CD1c-positive myeloid dendritic cell (primary cell): ENCODE data around the gene SEC14L1.
A peak's percentile ranks its signal among the peaks of the same experiment; 100 is the strongest.

Experiments used
- DNase-seq: peaks from one replicate; pipeline ENCODE4 v3.0.0-alpha.2; 2016; ENCODE audit errors: extremely low spot score

SEC14L1 gene

DNA sequence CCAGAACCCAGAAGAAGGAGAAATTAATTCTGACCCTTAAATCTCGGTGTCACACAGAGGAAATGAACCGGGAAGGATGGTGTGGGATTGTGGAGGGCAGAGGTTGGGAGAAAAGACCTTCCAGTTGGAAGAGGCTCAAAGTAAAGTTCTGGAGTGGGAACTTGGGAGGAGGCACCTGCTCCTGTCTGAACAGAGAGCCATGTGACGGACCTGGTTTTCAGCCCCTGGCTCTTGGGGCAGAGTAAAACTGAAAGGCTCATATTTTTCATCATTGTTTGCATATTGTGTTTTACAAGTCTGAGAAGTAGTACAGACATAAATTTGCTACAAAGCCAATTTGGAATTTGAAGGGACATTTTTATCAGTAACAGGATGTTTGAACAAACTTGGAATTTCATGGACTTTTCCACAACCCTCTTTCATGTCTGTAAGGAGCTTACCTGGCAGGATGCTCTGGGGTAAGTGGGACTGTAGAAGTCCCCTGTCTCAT is 24.4 kb upstream of the SEC14L1 start:
- no peak for DNase-seq

DNA sequence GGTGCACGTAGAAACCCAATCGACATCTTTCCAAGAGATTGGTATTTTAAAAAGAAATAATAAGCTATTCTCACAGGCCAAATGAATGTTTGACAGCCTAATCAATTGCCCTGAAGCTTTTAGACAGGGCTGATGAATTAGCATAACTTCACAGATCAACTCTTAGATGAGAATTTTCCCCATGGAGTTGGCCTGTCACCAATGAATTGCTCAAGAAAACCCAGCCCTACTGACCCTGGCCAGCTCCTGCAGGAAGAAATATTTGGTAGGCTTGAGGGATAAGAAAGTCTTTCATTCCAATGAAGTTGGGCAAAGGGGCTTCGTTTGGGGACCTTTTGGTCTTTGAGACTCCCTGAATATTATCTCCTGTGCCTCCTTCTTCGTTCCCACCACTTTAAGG is 23.4 kb upstream of the SEC14L1 start:
- DNase-seq, result no peak

DNA sequence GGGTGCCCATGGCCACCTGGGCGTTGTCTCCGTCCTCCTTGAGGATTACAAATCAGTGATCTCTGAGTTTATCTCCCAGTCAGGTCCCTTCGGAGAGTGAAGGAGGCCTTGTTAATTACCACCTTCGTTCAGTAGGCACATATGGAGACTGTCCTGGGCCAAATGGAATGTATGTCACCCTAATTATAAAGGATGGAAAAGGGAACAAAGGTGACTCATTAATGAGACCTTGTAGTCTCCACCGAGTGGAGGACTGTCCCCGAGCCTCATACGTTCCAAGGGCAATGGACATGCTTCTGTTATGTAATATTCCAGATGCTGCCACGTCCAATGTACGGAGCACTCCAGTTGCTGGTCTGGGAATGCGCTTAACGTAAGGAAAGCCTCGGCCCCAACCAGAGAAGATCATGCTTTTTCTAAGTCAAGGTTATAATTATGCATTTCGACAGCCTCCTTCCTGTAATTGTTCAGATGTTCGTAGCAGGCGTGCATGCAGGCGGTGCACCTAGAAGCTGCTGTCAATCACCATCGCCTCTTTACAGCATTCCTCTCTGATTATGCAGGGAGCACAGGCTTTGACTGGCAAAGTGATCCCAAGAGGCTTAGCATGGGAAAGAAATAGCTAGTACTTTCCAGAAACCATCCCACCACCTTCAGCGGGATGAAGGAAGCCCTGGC is 22.4 kb upstream of the SEC14L1 start:
- no peak for DNase-seq

DNA sequence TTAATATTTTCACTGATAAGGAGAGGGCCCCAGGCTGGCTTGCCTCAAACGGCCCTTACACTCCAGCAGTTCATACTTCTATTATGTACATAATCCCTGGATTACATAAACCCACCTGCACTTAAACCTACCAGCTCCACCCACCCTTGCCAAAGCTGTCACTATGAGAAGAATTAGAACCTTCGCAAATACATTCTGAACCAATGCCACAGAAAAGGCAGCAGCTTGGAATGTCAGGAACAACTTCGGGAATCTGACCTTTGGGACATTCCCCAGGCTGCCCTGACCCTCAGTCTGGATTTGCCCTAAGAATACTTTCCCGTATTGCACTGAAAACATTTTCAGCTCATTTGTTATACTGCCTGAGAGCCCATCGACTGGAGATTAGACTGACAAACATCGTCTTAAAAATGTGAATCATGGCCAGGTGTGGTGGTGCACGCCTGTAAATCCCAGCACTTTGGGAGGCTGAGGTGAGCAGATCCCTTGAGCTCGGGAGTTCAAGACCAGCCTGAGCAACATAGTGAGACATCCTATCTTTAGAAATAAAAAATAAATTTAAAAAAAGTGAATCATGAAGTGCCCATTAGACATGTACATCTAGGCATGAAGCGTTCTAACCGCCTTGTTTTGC is 21.0 kb upstream of the SEC14L1 start:
- no peak for DNase-seq

DNA sequence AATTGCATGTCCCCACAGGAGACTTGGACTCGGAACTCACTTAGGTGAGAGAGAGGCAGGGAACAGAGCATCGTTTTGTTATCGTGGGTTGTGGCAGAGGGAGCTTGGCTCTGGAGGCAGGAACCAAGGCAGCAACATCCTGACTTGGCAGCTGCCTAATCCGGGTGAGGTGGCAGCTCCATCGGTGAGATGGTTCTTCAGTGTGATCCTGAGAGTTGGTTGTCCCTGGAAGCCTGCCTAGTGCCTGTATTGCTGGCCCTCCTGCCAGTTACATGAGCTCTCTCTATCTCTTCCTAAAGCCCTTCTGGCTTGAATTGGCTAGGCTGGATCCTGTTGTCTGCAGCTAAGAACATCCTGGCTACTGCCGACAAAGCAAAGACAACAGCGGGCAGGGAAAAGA is 19.9 kb upstream of the SEC14L1 start:
- no peak for DNase-seq

DNA sequence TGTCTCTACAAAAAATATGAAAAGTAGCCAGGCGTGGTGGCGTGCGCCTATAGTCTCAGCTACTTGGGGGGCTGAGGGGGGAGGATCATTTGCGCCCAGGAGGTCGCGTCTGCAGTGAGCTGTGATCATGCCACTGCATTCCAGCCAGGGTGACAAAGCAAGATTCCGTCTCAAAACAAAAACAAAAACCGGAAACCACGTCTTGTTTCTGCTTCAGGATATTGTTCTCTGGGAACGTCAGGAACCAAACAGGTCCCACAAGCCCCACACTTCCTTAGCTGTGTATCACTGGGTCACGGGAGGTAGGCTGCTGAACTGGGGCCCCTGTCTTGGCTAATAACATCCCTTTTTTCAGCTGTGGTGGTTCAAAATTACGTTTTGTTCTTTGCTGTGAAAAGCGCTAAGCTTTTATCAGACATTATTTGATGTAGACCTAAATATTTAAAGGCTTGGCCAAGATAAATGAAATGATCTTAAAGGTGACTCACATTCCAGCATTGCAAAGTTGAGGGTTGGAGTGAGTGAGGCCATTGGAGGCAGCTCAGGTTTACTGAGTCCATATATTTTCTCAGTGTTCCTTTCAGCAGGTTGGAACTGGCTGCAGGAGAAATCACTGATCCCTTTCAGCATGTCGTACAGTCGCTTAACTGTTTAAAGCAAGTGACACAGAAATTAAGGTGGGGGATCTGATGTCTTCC is 16.4 kb upstream of the SEC14L1 start:
- peak; percentile 77 for DNase-seq

DNA sequence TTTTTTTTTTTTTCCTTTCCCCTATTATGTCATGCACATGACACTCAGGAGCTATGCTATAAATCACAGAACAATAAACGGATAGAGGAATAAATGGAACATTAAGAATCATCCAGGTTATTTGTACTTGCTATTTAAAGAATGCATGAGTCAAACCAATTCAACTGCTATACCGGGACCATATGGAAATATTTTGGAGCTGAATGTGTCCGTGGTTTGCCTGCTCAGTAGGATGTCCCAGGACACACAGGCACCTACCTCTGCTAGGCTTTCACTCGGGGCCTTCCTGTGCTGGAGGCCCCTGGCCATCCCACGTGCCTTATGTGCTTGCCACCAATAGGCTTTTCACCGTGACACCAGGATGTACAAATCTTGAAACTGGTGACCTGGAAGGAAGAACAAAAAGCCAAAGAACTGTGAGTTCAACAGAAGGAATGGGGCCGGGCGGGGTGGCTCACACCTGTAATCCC is 15.3 kb upstream of the SEC14L1 start:
- DNase-seq, result no peak

DNA sequence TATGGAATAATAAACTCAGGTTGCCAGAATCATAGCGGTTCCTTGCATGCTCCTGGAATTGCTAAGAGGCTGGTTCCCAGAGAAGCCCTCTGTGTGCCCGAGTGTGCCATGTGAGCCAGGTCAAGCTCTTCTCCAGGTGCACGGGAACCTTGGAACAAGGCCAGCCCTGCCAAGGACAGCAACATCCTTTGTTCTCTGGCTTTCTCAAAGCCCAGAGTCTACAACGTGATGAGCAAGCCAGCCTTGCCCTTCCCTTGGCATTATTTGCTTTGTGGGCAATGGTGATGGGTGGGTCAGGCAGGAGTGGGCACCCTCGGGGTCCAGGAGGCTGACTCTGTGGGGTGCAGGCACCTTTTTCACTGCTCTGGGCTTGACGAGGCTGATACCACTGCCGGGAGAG is 14.2 kb upstream of the SEC14L1 start:
- DNase-seq, result no peak

DNA sequence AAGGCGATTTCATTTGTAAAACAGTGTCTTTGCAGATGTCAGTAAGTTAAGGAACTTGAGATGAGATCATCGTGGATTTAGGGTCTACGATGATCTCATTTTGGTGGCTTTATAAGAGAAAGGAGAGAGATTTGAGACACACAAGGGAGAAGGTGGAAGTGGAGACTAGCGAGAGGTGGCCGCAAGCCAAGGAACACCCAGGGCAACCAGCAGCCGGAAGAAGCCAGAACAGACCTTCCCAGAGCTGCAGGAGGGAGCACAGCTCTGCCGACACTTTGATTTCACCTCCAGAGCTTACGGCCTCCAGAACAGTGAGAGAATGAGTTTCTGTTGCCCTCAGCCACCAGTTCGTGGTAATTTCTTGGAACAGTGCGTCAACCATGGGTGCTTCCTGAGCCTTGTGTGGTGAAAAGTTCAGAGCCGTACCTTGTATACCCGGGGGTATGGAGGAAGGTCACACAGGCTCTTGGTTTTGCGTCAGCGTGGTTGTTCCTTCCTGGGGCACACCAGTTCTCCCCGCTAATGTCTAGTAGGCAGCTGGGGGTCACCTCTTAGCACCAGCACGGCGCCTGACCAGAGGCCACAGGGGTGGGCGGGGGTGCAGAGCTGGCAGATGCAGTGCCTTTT is 12.9 kb upstream of the SEC14L1 start:
- DNase-seq, result peak; percentile 75

DNA sequence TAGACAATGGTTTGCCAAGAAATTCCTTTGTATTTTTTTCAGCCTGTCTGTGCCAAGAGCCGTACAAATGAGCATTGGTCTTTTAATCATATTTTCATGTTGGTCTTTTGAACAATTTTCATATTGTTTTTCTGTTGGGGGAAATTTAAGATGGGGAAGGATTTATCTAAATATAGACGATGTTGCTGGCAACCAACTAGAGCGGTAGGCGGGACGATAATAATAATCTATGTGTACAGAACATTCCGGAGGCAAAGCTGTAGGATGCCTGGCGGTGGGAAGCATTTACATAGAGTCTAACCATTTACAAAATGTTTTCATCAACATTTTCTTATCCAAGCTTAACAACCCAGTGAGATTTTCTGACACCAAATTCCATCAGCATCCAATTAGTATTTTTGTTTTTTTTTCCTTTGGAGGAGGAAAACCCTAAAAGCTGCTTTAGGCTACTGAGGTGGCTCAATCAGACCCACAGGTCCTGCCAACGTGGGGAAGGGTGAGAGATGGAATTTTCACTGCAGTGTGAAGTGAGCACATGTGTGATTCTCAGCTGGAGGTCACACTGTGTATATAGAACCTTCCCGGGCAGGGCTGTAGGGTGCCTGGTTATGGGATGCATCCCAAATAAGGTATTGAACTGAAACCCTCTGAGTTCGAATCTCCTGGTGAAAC is 11.7 kb upstream of the SEC14L1 start:
- no peak for DNase-seq

DNA sequence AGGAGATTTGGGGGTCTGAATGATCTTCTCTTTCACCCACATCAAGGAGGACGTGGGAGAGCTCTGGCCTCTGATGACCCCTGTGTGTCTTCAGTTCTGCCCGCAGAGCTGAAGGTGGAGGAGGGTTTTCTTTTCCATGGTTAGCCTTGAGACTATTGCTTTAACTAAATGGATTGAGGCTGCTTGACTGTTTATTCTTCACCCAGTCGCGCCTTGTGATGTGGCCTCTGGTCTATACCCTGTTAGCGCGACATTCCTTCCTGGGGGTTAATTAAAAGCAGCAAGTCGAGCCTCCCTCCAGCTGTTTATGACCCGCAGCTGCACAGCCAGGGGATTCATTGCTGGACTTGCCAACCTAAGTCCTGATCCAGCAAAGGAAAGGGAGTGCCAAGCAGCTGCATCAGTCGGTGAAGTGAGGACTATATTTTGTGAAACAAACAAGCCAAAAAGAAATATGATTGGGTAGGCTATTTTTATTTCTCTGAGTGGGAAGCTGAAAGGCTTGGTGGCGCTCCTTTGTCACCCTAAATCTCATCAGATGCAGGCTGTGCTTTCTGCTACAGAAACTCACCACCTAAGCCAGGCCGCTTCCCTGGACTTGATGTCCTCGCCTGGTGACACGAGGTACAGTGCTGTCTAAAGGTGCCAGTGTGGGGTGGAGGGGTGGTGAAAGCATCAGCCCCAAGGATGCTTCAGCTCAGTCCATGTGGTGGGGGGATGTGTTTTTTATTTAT is 11.0 kb upstream of the SEC14L1 start:
- no peak for DNase-seq

DNA sequence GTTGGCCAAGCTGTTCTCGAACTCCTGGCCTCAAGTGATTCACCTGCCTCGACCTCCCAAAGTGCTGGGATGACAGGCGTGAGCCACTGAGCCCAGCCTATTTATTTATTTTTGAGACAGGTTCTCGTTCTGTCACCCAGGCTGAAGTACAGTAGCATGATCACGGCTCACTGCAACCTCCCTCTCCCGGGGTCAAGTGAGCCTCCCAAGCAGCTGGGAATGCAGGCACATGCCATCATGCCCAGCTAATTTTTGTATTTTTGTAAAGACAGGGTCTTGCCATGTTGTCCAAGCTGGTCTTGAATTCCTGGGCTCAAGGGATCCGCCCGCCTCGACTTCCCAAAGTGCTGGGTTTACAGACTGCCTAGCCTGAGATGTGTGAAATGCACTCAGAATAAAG is 10.2 kb upstream of the SEC14L1 start:
- no peak for DNase-seq

DNA sequence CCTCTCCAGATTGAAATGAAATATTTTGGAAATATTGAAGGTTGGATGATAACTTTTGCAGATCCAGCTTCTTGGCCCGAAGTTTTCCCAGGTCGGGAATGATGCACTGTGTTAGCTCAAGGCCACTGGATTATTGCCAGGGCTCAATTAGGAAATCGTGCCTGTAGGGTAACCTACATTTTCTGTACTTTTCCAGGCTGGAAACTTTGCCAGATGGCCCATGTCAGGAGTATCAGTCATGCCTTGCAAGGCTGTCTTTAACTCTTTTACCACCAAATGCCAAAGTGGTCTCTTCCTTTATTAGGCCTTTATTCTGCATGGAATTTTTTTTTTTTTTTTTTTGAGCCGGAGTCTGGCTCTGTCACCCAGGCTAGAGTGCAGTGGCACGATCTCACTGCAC is 8.9 kb upstream of the SEC14L1 start:
- DNase-seq, result no peak

DNA sequence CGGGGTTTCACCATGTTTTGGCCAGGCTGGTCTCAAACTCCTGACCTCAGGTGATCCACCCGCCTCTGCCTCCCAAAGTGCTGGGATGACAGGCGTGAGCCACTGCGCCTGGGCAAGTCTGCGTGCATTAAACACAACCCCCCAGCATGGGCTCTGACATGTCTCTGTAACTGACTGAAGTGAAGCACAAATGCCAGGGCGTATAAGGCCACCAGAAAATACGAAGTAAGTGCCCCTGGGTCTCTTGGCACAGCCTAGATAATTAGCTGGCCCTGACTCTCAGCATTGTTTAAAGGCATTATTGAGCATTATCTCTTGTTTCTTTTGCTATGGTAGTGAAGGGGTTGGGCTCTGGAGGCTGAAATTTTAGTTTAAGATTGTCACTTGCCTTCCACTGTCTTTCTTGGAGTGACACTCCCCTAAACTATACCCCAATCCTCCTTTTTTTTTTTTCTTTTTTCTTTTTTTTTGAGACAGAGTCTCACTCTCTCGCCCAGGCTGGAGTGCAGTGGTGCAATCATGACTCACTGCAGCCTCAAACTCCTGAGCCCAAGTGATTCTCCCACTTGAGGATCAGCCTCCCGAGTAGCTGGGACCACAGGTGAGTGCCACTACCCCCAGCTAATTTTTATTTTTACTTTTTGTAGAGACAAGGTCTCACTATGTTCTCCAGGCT is 8.2 kb upstream of the SEC14L1 start:
- DNase-seq, result no peak

DNA sequence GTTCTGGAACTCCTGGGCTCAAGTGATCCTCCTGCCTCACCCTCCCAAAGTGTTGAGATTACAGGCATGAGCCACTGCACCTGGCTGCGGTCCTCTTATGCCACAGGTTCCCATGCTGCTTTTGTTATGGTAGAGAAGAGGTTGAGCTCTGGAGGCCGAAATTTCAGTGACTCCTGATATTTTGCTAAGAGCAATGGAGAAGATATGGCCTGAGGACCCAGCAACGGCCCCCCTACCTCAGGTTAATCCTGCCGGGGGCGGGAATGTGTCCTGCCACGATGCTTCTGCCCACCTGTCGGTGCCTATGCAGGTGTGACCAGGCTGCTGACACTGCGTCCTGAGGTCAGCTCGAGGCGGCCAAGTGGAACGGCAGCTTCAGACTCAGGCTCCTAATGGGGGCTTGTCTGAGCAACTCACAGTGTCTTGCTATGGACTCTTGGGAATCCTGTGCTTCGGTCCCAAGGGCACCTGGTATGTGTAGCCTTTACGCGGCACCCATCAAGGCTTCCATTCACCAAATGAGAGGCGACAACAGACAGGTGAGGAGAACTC is 7.6 kb upstream of the SEC14L1 start:
- DNase-seq, result no peak

DNA sequence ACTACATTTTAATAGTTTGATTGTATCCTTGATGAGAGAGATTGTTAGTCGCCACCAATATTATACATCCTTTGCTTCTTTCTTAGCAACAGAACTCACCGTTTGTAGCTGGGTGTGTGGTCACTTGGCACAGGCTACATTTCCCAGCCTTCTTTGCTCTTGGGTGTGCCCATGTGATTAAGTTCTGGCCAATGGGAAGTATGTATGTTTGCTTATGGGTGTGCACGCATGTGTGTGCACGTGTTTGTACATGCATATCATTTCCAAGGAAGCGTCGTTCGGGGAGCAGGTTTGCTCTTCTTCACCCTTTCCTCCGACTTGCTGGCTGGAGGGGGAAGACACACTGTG is 4.4 kb upstream of the SEC14L1 start:
- no peak for DNase-seq

DNA sequence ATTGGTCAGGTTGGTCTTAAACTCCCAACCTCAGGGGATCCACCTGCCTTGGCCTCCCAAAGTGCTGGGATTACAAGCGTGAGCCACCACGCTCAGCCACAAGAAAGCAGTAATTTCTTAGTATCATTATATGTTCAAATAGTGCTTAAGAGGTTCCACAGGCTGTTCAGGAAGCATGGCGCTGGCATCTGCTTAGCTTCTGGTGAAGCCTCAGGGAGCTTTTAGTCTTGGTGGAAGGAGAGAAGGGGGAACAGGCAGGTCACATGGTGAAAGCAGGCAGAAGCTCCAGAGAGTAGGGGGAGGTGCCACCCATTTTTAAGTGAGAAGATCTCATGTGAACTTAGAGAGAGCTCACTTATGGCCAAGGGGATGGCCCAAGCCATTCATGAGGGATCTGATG is 3.7 kb upstream of the SEC14L1 start:
- DNase-seq, result no peak

DNA sequence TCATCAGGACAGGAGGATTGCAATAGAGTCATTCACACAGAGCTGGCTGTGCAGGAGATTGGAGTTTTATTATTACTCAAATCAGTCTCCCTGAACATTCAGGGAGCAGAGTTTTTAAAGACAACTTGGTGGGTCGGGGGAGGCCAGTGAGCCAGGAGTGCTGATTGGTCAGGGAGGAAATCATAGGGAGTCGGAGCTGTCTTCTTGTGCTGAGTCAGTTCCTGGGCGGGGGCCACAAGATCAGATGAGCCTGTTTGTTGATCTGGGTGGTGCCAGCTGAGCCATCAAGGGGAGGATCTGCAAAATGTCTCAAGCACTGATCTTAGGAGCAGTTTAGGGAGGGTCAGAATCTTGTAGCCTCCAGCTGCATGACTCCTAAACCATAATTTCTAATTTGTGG is 2.9 kb upstream of the SEC14L1 start:
- DNase-seq, result peak; percentile 28

DNA sequence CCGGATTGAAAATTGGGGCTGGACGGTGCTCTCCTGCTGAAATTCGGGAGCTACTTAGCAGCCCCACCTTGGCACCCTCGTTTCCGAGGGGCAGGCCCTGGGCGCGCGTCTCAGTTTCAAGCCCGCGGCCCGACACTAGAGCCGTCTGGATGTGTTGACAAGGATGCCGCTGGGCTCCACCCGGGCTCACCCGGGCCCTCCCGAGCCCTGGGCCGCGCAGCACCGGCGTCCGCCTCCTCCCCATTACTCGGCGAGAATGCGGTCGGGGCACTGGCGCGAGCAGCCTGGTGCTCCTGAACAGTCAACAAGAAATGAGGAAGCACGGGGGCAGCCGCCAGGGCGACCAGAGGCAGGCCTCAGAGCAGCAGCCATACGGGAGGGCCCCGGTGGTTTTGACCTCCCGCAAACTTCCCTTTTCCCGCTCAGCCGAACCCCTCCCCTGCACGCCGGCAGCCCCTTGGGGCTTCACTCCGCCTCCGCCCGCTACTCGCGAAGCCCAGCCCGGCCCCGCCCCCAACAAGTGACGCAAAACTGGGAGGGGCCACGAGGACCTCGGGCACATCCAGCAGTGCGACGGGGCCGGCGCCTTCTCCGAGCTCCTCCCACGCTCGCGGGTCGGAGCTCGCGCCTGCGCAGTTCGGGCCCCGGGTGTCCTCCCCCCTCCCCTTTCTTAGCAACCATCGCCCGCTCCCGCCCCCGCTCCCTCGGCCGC is 447 bp upstream of the SEC14L1 start:
- DNase-seq, result peak; percentile 100
